CD4-positive, alpha-beta T cell treated with Interleukin-6 at 100 ng/mL for 8 hours (primary cell): Measurements from ENCODE around the gene AP2S1.
"Not testable (repeated sequence)": the region's sequence is repeated elsewhere in the genome, so short reads cannot be mapped to it uniquely, and the experiment has no call there.

Source experiments
- DNase-seq: peaks from one replicate; pipeline ENCODE4 v3.0.0-alpha.2; 2020; ENCODE audit warnings: mixed read lengths, low spot score

AP2S1 gene

DNA sequence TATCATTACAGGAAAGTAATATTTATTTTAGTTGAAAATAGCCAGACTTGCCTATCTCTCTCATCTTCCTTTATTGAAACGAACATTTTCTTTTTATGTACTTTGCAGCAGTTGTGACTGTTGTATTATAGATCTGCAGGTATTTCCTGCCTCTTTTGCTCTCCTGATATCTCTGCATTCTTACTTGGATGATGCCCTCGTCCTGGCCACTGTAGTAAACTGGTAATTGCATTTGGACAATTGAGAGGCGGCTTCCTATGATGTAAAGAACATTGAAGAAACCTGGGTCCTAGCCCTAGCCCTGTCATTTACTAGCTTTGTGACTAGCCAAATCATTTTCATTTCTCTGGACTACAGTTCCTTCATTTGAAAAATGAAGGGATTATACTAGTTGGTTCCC lies 16.5 kb upstream of the AP2S1 start:
- no peak for DNase-seq

DNA sequence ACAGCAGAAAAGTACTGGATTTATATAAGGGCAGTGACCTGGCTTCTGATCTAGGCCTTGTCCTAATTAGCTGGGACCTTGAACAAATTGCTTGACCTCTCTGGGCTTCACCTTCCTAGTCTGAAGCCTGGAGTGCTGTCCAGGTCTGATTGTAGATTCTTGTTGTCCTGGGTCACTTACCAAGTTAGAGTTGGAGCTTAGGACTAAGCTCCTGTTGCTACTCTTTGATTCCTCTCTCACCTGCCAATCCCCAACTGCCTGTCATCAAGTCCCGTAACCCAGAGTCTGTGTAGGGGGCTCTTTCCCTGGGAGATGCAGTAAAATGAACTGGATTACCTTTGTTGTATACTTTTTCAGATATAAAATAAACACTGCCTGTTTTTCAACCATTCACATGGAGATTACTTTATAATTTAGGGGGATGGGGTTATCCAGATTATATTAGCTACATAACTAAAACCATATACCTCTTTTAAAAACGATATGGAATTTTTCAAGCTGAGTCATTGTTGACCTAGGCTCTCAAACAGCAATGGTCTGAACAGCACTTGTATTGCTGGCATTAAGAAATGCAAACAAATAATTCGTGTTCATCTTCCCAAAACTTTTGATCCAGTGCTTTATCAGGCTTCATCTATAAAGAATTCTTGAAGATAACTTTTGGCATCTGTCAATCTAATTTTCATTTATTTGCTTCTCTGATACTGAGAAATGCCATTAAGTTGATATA lies 15.9 kb upstream of the AP2S1 start:
- DNase-seq, result no peak

DNA sequence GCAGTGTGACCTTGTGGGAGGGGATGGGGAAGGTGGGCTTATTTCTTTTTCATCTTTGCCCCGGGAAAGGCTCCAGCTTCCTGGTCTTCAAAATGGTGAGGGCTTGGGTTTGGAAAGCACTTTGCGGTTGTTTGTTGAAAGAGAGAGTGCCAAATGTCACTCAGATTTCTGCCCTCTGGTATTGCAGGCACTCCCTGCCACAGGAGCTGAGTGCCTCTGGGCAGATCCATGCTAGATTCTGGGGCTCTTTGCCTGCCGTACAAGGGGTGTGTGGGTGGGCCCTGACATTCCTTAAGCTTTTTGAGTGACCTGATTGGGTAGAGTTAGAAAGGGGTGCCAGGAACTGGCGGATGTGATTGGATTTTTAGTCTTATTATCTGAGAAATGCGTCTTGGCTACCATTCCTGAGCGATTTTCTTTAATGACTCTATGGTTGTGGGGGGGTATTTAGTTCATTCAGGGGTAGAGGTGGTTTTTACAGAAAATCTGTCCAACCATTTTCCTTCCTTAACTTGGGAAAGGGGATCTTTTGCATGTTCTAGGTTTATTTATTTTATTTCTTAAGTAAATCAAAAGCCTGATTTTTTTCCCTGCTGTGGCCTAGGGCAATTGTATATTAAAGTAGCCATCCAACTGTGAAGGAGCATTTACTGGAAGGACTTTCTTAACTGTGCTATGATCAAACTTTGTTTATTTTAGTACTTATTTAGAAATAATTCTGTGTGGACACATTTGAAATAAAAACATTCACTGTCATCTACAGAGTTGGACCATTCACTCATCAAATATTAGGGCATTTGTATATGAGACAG lies 13.4 kb upstream of the AP2S1 start:
- DNase-seq, result no peak

DNA sequence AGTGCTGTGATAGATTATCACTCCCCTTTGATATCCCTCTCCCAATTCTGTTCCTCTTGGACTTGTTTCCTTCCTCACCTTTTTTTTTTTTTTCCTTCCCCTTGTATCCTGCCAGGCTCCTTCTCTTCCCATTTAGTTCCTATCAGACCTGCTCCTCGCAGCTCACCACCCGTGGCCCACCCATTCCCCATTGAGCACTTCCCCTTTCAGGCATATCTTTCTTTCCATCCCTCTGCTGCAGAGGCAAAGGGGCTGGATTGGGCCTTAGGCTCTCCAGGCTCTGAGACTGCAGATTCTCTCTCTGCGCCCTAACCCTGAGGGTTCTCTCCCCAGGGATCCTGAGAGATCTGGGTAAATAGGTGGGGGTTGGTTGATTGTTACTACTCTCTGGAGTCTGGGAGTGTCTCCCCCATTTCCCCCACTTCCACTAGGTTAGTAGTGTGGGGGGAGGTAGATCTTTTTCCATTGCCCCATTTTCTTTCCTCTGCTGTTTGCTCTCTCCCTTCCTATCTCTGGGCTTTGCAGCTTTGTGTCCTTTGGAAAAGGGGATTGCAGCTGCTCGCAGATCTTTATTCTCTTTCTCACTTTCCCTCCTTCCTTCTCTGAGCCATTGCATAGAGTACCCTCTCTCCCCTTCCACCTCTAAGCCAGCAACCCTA lies 12.5 kb upstream of the AP2S1 start:
- no peak for DNase-seq

DNA sequence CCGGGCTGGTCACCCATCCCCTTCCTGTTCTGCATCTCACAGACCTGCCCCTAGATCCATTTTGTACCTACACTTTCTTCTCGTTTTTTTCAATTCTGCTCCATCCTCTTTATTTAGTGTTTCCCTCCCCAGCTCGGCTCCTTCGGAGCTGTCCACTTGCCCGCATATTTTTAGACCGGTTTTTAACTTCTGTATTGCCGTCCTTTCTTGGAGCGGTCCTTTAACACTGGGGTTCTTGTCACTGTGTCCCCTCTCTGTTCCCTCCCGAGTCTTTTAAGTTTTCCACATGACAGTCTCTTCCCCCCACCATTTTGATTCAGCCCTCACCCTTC lies 11.8 kb upstream of the AP2S1 start:
- no peak for DNase-seq

DNA sequence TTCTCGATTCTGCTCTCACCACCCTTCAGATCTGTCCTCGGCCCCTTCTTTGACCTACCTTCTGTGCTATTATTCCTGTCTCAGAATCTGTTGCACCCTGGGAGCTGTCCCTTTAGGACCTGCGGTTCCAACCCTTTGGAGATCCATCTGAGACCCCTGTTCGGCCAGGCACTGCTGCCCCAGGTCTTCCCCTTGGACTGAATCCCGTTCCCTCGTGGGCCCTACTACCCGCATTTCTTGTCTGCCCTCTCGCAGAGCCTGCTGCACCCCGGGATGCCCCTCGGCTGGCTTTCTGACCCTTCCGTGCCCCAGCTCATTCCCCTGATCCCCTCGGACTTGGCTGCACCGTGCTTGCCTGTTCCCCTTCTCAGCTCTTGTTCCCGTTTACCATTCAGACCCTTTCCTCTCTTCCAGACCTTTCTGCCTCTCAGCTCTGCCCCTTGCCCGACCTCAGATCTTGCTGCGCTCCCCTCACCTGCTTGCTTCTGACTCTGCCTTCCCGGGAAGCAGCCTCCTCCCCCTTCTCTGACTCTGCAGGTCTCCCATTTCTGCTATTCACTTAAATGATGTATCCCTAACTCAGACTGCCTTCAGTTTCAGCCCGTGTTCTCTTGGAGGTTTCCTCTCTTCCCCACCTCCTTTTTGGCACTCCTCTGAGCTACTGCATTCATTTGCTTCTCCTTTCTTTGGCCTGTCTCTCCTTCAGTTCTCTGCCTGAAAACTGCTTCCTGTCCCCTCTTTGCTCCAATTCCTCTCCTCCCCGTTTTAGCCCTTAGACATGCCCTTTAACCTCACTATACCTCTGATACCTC lies 11.3 kb upstream of the AP2S1 start:
- peak; percentile 2 for DNase-seq

DNA sequence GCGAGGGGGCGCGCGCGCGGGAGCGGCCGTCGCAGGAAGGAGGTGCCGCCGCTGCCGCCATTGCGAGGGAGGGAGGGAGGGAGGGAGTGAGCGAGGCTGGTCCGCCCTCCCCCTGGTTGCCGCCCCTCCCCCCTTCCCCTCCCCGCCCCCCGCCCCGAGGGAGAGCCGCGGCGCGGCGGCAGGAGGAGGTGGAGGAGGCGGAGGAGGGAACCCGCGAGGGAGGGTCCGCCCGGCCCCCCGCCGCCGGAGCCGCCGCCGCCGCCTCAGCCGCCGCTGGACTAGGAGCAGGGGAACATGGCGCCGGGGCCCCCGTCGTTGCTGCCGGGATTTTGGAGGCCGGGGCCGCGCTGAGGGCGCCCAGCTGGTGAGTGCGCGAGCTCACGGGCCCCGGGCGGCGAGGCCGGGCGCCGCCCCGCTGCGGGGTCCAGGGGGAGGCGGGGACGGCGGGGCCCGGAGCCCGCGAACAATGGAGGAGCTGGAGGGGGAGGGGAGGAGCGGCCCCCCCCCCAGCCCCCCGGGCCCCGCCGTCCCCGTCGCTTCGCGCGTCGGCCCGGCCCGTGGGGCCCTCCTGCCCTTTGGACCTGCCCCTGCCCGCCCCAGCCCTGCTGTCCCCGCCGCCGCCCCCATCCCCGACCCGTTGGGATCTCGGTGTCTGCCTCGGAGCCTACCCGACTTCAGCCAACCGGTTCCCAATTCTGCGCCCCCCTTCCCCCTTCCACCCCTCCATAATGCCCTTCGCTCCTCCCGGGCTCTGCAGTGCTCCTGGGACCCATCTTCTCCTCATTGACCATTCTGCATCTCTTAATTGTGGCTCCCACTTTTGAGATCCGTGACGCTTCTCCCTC lies 10.4 kb upstream of the AP2S1 start, which contains the start of gene ARHGAP35:
ARHGAP35 (plus strand) TSS at position 152 of the 845 bp plus-strand sequence. CDS start 57,679 bp downstream, outside the sequence.
- DNase-seq, result peak; percentile 89

DNA sequence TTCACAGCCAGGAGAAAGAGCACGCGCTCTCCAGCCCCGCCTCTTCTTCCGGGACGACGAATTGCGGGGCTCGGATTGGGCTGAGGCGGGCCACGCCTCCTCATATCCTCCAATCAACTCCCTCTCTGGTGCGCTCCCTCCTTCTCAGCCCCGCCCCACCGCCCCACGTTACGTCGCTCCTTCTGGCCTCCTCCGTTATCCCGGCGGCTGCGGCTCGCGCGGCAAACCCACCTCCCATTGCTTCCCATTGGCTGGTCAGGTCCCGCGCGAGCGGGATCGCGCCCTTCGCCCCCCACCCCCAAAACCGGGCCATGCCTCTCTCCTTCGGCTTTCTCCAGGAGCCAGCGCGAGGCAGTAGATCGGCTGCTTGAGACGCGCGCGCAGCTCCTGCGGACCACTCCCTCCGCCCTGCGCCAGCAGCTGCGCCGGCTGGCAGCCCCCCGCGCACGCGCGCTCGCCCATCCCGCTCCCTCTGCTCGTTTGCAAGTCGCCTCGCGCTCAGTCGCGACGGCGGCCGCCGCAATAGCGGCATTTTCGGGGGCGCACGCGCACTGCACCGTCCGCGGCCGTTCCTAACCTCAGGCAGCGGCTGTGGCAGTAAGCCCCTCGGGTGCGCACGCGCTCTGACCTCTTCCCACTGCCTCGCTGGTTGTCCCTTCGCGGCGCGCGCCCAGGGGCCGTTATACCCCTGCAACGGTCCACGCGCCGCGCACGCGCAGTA lies 9.6 kb upstream of the AP2S1 start:
- peak; percentile 95 for DNase-seq

DNA sequence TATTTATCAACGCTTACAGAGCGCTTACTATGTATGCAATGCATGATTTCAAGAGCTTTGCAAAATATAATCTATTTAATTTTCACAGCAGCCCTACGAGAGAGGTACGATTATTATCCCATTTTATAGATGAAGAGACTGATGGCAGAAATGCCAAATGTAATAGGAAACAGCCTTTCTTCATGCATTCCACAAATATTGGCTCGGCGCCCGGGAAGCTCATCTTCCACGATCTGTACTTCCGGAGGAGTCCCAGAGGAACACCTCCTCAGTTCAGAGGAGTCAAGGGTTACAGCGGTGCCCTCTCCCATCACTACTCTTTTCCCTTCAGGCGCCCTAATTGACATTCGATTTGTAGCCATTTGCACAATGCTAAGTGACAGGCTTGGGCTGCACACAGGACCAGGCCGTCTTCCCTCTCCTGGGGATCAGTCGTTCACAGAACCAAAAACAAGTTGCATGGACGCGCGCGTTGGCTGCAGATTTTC lies 9.0 kb upstream of the AP2S1 start:
- no peak for DNase-seq

DNA sequence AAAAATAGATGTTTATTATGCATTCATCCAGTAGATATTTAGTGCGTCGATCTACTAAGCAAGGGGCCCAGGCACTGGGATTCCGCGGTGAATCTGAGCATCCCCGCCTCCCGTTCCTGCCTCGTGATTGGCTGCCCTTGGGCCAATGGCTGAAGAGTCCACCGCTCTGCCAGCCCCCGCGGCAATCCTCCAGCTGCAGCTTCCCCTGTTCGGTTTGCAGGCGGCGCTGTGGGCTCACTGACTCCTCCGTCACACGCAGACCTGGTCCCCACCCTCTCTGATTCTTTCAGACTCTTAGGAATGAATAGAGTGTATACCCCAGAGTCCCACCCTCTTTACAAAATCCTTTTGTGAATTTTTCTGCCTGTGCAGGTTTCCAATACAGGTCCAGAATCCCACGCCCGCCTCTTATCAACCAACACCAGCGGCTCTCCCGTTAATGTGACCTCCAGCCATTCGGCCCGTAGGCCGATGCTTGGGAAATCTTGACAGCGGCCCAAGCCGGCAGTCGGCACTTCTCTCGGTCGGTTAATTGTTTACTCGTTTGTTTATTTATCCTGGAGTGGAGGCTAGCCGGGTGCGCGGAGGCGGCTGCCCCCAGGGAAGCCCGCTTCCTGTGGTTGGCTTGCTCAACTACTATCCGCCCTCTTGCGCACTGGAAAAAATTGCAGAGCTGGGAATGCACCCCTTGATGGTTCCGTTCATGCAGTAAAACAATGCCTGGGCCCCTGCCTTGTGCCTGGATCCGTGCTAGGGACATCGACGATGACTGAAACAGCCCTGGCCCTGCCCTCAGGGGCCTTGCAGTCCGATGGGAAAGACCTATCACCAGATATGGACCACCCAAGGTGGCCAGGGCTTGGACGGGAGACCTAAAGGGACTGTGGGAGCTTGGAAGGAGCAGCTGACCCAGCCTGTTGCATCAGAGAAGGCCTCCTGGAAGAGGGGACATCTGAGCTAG lies 5.7 kb upstream of the AP2S1 start:
- peak; percentile 94 for DNase-seq

DNA sequence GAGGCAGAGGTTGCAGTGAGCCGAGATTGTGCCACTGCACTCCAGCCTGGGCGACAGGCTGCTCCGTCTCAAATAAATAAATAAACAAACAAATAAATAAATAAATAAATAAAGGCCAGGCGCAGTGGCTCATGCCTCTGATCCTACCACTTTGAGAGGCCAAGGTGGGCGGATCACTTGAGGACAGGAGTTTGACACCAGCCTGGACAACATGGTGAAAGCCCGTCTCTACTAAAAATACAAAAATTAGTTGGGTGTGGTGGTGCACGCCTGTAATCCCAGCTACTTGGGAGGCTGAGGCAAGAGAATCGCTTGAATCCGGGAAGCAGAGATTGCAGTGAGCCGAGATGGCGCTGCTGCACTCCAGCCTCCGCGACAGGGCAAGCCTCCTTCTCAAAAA lies 4.1 kb upstream of the AP2S1 start:
- not testable (repeated sequence) for DNase-seq

DNA sequence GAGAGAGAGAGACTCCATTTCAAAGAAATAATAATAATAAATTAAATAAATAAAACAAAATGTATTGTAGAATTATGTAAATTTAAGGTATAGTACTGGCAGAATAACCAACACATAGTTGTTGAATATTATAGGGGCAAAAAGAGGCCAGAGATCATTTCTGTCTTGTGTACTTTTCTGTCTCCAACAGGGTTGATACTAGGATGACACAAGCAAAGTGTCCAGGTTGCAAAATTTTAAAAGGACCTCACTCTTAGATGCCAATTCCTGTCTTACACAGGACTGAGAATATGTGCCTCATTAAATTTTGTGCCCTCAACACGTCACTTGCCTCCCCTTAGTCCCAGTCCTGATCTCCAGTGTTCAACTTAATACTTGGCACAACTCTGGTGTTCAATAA lies 2.2 kb upstream of the AP2S1 start:
- DNase-seq, result no peak

DNA sequence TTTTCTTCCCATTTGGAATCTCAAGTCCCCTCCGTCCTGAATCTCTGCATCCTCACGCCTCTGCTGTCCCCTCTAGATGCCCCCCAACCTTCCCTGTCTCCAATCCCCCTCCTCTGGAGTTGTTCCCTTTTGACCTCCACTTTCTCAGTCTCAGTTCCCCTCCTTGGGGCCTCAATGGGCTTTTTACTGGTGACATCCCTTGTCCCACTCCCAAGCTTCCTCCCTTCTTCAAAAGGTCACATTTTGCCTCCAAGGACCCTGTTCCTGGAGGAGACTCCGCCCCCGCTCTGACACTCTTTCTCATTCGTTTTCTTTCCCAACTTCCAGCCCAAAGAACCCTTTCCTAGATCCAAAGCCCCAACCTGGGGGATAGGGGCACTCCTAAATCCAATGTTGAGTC lies 1.0 kb downstream of the AP2S1 start:
- no peak for DNase-seq

DNA sequence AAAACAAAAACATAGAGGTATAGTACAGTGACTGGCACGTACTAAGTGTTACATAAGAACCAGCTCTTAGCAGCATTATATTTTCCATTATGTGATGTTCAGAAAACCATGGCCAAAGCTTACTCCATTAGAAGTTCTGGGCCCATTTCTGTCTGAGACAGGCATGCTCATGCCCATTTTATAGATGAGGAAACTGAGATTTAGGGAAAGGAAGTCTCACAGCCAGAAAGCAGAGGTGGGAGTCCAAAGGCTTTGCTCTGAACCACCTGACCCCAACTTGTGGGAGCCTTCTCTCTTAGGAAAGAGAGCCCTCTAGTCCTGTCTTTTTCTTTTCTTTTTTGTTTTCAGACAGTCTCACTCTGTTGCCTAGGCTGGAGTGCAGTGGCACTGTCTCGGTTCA lies 2.3 kb downstream of the AP2S1 start:
- no peak for DNase-seq

DNA sequence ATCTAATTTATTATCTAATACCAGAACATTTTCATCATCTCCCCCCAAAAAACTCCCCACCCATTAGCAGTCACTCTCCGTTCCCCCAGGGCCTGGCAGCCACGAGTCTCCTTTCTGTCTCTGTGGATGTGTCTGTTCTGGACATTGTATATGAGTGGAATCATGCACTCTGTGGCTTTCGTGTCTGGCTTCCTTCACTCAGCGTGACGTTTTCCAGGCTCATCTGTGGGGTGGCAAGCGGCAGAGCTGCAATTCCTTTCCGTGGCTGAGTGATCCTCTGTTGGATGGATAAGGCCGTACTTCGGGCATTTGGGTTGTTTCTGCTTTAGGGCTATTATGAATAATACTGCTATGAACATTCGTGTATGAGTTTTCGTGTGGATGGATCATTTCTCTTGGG lies 3.1 kb downstream of the AP2S1 start:
- DNase-seq, result no peak

DNA sequence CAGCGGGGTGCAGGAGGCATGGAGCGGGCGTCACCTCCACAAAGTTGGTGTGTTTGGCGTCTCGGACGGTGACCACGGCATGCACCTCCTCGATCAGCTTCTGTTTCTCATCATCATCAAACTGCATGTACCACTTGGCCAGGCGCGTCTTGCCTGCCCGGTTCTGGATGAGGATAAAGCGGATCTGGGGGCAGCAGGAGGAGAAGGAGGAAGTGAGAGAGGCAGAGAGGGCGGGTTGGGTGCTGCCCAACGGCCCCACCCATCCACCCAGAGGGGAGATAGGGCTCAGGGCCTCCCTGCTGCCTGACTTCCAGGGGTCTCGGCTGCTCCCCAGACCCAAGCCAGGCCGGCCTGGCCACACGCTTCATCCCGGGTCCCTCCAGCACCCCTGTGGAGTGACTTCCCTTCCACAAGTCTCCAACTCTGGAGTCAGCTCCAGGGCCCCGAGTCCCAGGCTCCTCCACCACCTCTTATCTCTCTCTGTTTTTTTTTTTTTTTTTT lies 4.6 kb downstream of the AP2S1 start:
- DNase-seq, result no peak

DNA sequence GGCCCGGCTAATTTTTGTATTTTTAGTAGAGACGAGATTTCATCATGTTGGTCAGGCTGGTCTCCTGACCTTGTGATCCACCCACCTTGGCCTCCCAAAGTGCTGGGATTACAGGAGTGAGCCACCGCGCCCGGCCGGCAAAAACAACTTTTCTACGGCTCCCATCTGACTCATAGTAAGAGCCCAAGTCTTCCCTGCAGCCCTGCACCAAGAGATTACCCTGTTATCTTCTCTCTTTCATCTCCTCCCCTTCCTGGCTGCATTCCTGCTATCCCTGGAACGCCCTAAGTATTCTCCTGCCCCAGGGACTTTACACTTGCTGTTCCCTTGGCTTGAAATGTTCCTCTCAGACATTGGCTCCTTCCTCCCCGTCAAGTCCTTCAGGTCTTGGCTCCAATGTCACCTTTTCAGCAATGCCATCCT lies 6.6 kb downstream of the AP2S1 start:
- no peak for DNase-seq

DNA sequence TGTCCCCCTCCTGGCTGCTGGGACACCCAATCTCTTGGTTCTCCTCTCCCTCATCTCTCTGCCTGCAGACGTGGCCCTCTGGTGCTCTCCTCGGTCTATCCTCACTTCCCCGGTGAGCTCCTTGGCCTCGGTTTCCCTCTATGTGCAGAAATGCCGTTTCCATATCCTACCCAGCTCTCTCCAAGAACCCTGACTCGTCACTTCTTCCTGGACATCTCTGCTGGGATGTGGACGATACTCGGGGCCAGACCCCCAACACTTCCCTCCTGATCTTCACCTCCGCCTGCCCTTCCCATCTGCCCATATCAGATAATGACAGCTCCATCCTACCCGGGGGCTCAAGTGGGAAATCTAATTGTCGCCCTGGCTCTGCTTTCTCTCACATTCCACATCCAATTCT lies 7.9 kb downstream of the AP2S1 start:
- DNase-seq, result no peak
